GM10266 (cell line): ENCODE measurements around the gene GINS1.

Experiments
- DNase-seq: peaks from one replicate; pipeline ENCODE4 v3.0.0; 2012; ENCODE audit errors: extremely low spot score
- TF ChIP-seq, protein P1 (sequence below): IDR thresholded peaks from 2 replicates; pipeline ENCODE4 v1.5.1; 2012; ENCODE audit warnings: mild to moderate bottlenecking, low read depth; ENCODE audit not compliant: control insufficient read depth, insufficient read depth; ENCODE audit errors: missing control alignments

Gene GINS1

GRCh38 chr20:25378189-25378883 is 29.1 kb upstream of the GINS1 start:
- no peak for DNase-seq

DNA sequence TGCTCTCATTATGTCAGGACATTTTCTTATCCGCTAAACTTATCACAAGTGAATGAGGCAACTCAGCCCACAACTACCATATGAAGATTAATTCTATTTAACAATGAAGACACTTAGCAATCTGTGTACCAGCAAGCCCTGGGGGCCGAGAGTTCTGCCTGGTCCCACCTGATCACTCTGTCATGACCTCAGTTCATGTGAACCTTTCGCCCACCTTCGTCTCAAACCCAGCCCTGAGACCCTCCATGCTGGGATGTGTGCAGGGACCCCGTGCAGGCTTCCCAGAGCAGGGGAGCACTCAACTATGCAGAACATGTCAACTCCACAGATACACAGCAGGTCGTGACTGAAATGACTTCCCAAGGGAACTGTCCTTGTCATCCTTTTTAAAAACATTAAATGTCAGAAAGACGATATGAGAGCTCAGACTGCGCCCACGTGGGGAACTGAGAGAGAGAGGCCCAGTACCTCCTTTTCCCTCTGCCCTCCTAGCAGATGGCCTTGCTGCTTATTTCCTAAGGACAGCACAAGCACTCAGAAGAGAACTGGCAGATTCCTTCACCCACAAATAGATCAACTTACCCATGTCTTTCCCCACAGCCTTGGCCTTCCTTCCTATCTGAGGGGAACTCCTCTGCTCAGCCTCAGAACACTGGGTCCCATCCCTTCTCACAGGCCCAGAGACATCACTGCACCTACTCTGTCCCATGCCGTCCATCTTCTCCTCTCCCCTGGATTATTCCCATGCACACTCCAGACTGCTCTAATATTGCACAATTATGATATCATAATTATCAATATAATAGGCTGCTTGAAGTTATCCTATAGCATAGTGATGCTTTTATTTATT is 28.4 kb upstream of the GINS1 start:
- TF ChIP-seq, protein P1, sequence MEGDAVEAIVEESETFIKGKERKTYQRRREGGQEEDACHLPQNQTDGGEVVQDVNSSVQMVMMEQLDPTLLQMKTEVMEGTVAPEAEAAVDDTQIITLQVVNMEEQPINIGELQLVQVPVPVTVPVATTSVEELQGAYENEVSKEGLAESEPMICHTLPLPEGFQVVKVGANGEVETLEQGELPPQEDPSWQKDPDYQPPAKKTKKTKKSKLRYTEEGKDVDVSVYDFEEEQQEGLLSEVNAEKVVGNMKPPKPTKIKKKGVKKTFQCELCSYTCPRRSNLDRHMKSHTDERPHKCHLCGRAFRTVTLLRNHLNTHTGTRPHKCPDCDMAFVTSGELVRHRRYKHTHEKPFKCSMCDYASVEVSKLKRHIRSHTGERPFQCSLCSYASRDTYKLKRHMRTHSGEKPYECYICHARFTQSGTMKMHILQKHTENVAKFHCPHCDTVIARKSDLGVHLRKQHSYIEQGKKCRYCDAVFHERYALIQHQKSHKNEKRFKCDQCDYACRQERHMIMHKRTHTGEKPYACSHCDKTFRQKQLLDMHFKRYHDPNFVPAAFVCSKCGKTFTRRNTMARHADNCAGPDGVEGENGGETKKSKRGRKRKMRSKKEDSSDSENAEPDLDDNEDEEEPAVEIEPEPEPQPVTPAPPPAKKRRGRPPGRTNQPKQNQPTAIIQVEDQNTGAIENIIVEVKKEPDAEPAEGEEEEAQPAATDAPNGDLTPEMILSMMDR = no peak
- DNase-seq = no peak

More at GRCh38 chr20:25378189-25378883, 29.1 kb upstream of the GINS1 start:
- TF ChIP-seq, protein P1 = no peak

DNA sequence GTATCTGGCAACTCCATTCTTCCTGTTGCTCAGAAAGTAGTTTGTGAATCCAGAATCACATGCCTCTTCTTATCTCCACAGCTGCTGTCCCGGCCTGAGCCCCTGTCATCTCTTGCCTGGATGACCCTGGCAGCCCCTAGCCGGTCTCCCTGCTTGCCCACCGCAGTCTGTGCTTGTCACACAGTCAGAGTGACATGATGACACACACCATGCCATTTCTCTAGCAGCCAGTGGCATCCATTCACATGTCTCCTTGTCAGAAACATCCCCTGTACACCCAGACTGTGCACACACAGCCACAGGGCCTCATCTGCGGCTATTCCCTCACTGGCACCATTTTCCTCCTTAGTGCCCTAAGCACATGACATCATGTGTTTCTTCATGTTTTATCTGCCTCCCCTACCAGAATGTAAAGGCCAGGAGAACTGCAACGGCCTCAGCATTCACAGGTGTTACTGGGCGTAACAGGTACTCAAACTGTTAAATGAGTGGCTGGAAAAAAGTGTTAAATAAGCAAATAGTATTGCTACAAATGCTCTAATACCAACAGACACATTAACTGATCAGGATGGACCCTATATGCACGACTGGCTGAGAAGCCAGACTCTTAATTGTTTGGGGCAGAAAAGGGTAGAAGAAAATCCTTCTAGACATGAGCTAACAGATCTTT is 26.4 kb upstream of the GINS1 start:
- TF ChIP-seq, protein P1 = no peak
- DNase-seq = no peak

GRCh38 chr20:25382704-25383370 is 24.6 kb upstream of the GINS1 start:
- DNase-seq = no peak
- TF ChIP-seq, protein P1 = no peak

- TF ChIP-seq, protein P1 = no peak
- DNase-seq = no peak
Observed at GRCh38 chr20:25389401-25389857, 18.0 kb upstream of the GINS1 start.

GRCh38 chr20:25389858-25390537 is 17.5 kb upstream of the GINS1 start:
- DNase-seq = peak; percentile 45
- TF ChIP-seq, protein P1 = no peak
